Stimulated activated naive CD4-positive, alpha-beta T cell treated with Interleukin-2 at 50 U/mL for 16 hours (primary cell): Measurements from ENCODE around the gene PQBP1.

Source experiments
- DNase-seq: peaks from one replicate; lab custom pipeline; 2025; lab: John Stamatoyannopoulos, UW

PQBP1 gene

GRCh38 chrX:48924270-48924669 is 26.5 kb downstream of the PQBP1 start:
- DNase-seq: no peak

DNA sequence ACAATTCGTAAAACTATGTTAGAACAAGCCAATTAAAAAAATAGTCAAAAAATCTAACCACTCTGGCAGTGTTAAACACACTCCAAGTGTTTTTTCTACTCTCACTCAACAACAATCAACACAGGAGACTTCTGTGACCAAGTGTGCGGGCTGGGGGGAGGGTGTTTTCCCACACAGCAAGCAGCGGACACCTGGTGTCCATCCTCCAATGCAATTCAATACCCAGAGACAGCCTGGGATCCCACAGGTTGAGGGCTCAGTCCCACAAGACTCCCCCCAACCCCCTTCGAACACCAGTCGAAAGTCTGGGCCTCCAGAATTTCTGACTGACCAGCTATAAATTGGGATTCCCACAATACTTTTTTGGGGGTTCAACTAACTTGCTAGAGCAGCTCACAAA is 29.4 kb downstream of the PQBP1 start:
- no peak for DNase-seq

GRCh38 chrX:48927736-48928382 is 30.1 kb downstream of the PQBP1 start:
- no peak for DNase-seq

GRCh38 chrX:48933757-48934156 is 36.0 kb downstream of the PQBP1 start:
- peak; percentile 32 for DNase-seq

DNA sequence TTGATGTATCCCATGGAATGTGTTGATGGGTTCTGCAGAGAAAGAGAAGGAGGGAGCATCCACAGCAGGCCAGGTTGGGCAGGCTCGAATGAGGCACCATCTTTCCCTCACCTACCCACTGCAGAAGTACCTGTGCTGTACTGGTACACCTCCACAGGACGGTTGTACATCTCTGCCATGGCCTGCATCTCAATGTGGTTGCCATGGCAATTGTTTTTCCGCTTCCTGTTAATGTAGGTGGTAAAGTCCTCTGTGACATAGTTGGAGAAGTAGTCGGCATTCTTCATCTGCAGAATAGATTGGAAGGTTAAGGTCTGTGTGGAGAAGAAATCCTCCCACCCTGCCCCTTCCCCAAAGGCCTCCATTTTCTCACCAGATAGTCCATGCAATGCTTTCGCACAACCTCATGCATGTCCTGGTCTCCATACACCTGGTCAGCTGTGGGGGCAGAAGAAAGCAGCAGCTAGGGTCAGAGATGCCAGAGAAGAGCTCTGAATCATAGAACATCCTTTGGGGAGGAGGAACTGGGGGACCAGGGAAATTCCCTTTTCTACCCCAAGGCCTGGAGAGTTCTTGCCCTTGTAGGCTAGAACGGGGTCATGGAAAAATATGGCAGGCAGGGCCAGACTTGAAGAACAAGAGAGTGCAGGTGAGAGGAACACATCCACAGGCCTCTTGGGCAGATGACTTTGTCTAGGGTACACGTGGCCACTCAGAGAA is 37.0 kb downstream of the PQBP1 start:
- no peak for DNase-seq

- no peak for DNase-seq
These were observed 37.6 kb downstream of the PQBP1 start for GRCh38 chrX:48935301-48935670.

GRCh38 chrX:48936429-48937053 is 38.8 kb downstream of the PQBP1 start:
- DNase-seq: no peak

DNA sequence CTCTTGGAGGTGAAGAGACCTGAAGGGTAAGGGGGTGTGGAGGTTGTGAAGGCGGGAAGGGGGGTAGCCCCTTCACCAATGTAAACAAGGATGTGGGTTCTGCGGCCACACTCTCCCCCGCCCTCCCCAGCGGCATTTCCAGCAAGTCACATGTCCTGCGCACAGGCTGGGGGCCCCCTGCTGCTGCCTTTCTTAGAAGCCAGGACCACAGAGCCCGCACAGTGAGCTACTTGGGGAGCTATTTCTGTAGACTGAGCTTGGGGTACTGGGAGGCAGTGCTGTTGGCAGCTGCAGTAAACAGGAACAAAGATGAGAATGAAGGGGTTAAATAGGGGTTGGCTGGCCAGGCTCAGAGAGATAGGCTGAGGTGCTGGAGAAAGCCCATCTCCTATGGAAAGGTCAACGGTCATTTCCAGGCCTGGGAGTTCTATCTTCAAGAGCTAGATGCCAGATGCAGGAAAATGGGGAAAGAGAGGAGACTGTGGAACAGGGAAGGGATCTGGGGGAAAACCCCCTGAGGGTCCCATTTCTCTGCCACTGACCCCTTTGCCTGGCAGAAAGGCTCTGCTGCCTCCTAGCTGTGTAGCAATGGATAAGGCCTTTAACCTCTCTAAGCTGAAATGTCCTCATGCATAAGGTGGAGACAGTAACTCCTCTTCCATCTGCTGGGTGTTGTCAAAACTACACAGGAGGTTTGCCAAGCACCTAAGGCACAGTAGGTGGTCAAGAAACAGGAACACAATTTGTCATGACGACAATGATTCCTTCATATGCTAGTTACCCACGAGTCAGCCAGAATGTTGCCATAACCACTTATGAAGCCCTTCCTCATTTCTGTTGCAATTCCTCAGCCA is 39.6 kb downstream of the PQBP1 start:
- DNase-seq: peak; percentile 88

DNA sequence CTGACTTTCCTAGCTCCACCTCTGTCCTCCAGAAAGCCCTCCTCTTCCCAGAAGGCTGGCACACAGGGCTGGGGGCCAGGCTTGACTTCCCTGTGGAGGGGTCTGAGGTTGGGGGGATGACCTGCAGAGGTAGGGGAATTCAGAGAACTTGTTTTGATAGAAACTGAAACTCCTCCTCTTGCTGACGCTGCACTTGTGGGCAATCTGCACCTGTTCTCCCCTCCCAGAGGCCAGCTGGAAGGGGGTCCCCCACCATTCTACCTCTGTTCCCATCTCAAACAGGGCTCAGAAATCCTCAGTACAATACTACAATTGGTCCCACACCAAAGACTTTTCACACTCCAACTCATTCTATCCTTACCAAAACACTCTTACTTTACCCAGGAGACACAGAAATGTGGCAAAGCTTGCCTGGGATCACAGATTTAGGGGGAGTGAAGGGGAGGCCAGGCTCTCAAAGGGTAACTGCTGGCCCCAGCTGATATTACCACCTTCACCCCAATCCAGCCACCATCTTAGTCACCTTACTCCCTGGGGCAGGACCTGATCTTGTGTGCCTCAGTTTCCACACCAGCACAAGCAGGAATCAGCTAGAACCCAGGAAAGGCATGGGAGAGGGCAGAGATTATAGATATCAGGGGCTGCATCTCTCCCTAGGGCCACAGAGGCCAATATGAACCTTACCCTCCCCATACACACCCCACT is 41.1 kb downstream of the PQBP1 start:
- peak; percentile 78 for DNase-seq

GRCh38 chrX:48939524-48940228 is 41.9 kb downstream of the PQBP1 start:
- no peak for DNase-seq

DNA sequence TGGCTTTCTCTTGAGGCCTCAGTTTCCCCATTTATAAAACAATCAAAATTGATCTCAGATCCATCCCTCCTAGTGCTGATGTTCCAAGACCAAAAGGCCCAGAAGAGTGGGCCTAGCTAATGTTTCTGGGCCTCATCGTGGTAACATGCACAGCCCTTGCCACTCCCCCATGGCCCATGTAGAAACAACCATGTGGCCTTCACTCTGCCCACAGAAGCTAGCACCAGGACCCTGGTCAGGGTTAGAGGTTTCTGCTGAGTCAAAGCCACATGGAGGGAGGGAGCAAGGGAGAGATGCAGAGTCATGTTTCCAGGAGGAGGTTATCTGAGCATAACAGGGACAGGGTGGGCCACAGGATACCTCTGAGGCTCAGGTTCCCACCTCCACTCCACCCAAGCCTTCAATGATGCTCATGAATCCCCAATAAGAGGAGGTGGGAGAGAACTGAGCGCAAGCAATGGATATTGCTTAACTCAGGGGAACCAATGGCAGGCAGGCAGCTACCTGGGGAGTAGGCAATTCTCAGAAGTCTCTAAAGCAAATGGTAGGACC is 42.8 kb downstream of the PQBP1 start:
- DNase-seq: no peak

- DNase-seq: no peak
These were observed 45.2 kb downstream of the PQBP1 start for GRCh38 chrX:48942895-48943294.

DNA sequence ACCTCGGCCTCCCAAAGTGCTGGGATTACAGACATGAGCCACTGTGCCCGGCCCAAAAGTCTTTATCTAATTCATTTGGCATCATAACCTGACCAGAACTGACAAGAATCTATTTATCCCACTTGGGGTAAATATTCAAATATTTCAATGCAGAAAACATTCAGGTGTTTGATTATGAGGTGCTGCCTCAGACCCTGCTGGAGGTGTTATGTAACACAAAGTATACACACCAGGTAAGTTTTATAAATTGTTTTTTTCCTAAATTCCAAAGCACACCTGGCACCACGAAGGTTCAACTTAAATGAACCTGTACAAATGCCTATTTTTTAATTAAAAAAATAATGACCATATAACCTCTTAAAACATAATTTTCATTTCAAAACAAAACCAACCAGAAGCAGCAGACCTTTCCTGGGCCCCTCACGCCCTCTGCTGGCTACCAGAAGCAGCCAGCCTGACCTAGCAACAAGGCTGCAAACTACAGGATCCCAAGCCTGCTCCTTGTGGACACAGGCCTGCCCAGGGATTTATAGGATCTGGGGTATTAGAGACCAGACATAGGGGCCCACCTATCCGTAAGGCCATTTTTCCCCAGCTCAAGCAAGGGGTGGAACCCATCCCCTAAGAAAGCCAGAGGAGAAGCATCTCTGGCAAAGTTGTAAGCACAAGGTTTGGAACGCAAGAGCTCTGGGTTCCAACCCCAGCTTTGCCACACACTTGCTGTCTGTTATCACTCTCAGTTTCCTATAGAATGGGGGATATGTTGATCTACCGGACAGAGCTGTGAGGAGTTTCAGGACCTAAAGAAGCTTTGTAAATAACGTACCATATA is 48.0 kb downstream of the PQBP1 start:
- peak; percentile 28 for DNase-seq

DNA sequence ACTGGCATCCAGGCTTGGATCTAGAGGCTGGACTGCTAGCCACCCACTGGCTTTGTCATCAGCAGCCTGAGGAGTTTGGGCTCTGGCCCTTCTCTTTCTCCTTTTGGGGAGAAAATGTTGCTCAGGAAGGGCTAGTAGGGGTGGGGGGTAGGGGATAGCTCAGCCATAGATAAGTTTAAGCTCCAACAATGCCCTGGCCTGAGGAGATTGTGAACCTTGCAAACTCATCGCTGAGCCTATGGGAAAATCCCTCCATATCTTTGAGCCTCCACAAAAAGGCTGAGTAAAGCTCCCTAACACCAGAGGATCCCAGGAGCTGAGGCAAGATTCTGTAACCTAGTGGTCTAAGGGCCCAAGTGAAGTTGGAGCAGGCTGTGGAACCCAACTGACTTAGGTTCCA is 50.9 kb downstream of the PQBP1 start:
- DNase-seq: no peak
